PFSK-1 (cell line): Measurements from ENCODE around the gene TPPP3.

Source experiments
- POLR2AphosphoS5 ChIP-seq: IDR thresholded peaks from 2 replicates; pipeline ENCODE4 v1.6.1; 2012; ENCODE audit warnings: low read depth, mild to moderate bottlenecking, control low read depth, low read length, moderate library complexity
- TF ChIP-seq, protein P1 (sequence below), 2 experiments: IDR thresholded peaks; 2 replicates each; pipeline versions ENCODE4 v1.6.1 to v1.8.0; 2011 to 2012; ENCODE audit warnings: low read depth in 2 of 2, low read length in 2 of 2, control low read depth in 1 of 2, inconsistent platforms in 1 of 2, mild to moderate bottlenecking in 1 of 2, moderate library complexity in 1 of 2; ENCODE audit not compliant: insufficient read depth in 1 of 2

- no peak for TF ChIP-seq POLR2AphosphoS5
- TF ChIP-seq, protein P1, sequence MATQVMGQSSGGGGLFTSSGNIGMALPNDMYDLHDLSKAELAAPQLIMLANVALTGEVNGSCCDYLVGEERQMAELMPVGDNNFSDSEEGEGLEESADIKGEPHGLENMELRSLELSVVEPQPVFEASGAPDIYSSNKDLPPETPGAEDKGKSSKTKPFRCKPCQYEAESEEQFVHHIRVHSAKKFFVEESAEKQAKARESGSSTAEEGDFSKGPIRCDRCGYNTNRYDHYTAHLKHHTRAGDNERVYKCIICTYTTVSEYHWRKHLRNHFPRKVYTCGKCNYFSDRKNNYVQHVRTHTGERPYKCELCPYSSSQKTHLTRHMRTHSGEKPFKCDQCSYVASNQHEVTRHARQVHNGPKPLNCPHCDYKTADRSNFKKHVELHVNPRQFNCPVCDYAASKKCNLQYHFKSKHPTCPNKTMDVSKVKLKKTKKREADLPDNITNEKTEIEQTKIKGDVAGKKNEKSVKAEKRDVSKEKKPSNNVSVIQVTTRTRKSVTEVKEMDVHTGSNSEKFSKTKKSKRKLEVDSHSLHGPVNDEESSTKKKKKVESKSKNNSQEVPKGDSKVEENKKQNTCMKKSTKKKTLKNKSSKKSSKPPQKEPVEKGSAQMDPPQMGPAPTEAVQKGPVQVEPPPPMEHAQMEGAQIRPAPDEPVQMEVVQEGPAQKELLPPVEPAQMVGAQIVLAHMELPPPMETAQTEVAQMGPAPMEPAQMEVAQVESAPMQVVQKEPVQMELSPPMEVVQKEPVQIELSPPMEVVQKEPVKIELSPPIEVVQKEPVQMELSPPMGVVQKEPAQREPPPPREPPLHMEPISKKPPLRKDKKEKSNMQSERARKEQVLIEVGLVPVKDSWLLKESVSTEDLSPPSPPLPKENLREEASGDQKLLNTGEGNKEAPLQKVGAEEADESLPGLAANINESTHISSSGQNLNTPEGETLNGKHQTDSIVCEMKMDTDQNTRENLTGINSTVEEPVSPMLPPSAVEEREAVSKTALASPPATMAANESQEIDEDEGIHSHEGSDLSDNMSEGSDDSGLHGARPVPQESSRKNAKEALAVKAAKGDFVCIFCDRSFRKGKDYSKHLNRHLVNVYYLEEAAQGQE (IDR thresholded peaks at IDR 0.05; ENCODE audit: insufficient read depth in 1 of 2, low read depth in 2 of 2, low read length in 2 of 2), result no peak
Observed at GRCh38 chr16:67409631-67410030, 16.3 kb upstream of the TPPP3 start.
